Daoy (cell line): ENCODE results near the gene PTPRS. TPM values are rescaled to one million over a fixed set of nuclear protein-coding genes. Genes with fewer than 3 reads are reported as not detected.
A peak's percentile ranks its signal among the peaks of the same experiment; 100 is the strongest.
"Not testable (repeated sequence)": the region's sequence is repeated elsewhere in the genome, so short reads cannot be mapped to it uniquely, and the experiment has no call there.

ENCODE experiments used
- DNase-seq: peaks from one replicate; pipeline ENCODE4 v3.0.0-alpha.2; 2015; ENCODE audit warnings: low read depth
- total RNA-seq: library from RNA; depleted of rRNA; stranded (reverse); fragments of >200 nt; shearing (Covaris generic); gene quantifications from 2 replicates; pipeline ENCODE4 v1.2.3, GENCODE V29; 2014; rRNA removed

The PTPRS gene
- total RNA-seq: 38.9 and 43.9 TPM in 2 replicates

DNA sequence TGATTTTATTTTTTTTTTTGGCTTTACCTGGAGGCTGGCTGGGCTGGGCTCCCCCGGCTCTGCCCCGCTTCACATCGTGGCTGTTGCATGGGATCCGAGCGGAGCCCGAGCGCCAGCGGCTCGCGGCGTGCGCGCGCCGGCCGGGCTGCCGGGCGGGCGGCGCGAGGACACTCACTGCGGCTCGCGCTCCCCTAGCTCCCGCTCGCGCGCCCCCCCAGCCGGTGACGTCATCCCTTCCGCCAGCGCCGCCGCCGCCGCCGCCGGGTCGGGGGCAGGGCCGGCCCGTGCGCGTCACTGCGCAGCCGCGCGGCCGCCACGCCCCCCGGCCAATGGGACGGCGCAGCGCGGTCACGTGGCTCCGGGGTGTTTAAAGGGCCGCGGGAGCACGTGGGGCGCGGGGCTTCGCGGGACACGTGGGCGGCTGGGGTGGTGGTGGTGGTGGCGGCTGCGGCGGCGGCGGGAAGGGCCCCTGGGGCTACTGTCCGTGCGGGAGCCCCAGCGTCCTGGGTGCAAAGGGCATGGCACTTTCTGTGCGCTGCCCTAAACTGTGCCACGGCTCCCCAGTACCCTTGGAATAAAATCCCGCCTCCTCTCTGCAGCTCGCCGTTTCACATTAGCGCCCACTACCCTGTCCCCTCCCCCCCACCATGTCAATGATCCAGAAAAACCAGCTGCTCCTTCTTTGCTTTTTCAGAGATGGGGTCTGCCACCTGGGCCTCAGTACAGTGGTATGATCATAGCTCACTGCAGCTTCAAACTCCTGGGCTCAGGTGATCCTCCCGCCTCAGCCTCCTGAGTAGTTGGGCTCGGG, at the start of gene PTPRS:
Gene PTPRS (minus strand): TSS at position 176 of the 811 bp plus-strand sequence. CDS start 54,672 bp downstream, outside the sequence.
- peak; percentile 96 for DNase-seq

DNA sequence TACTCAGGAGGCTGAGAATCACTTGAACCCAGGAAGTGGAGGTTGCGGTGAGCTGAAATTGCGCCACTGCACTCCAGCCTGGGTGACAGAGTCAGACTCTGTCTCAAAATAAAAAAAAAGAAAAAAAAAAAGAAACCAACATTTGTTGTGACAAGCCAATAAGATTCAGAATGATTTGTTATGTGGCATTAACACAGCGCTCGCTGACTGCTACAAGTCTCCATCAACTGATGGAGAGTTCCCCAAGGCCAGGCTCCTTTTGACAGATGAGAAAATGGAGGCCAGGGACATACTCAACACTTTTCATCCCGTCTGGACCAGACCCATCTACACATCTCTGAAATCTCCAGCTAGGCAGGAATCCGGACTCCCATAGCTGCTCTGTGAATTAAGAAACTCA, 48.7 kb upstream of the PTPRS start:
- no peak for DNase-seq

DNA sequence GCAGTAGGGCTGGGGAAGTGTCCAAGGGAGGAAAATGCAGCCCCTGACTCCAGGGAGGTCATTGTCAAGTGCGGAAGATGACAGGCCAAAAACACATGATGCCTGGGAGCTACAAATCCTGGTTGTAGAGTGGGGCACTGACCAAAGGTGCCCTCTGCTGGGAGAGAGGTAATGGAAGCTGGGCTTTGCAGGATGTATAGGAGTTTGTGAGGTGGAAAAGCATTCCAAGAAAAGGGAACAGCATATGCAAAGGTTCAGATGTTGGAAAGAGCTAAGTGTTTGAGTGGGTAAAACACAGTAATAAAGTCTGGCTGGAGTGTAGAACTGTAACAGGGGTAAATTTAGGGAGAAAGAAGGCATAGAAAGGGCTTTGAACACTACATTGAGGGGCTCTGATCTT, 46.9 kb upstream of the PTPRS start:
- no peak for DNase-seq

DNA sequence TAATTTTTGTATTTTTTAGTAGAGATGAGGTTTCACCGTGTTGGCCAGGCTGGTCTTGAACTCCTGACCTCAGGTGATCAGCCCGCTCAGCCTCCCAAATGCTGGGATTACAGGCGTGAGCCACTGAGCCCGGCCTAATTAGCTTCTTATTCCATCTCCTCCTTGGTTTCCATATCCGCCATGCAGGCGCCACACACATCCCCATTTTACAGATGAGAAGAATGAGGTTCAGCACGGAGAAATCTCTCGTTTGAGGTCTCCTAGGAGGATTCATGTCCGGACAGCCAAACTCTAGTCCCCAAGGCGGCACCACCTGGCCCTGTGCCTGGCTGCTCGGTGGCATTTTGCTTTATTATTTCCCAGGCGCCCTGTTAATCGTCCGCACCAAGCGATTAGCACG, 46.2 kb upstream of the PTPRS start:
- DNase-seq: no peak

DNA sequence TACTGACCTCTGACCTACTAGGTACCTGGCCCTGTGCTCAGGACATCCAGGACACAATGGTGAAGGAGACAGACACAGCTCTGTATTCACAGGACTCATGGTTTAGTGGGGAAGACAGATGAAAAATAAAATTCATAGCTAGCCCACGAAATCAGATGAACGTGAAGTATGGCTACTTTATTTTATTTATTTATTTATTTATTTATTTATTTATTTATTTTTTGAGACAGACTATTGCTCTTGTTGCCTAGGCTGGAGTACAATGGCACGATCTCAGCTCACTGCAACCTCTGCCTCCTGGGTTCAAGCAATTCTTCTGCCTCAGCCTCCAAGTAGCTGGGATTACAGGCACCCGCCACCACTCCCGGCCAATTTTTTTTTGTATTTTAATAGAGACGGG, 40.6 kb upstream of the PTPRS start:
- not testable (repeated sequence) for DNase-seq

DNA sequence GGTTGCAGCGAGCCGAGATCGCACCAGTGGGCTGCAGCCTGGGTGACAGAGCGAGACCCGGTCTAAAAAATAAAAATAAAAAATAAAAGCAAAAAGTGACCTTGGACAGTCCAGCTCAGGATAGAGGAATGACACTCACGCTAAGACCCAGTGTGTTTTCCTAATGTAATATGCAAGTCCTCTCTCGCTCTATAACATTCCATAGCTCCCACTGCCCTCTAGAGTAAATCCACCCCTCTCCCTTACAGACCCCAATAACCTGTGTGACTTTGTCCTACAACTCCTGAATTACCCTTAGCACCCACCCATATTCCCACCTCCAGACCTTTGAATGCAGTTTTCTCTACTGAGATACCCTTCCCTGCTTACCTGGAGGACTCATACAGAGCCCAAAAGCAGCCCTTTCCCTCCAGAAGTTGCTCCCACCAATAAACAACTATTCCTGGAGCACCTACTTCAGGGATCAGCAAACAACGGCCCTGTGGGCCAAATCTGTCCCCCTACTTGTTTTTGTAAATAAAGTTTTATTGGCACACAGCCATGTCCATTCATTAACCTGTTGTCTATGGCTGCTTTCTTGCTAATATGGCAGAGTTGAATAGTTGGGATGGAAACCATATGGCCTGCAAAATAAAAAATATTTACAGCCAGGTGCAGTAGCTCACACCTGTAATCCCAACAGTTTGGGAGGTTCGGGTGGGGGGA, 39.8 kb upstream of the PTPRS start:
- DNase-seq: no peak

DNA sequence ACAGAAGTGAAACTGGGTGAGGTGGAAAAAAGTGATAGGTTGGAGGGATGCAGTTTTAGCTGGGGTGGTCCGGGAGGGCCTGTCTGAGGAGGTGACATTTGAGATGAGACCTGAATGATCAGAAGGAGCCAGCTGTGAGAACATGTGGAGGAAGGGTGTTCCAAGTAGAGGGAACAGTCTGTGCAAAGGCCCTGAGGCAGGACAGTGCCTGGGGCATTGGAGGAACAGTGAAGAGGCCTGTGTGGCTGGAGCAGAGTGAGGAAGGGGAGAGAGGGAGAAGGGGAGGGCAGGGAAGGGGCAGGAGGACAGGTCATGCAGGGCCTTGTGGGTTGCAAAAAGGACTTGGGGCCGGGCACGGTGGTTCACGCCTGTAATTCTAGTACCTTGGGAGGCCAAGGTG, 36.3 kb upstream of the PTPRS start:
- no peak for DNase-seq

DNA sequence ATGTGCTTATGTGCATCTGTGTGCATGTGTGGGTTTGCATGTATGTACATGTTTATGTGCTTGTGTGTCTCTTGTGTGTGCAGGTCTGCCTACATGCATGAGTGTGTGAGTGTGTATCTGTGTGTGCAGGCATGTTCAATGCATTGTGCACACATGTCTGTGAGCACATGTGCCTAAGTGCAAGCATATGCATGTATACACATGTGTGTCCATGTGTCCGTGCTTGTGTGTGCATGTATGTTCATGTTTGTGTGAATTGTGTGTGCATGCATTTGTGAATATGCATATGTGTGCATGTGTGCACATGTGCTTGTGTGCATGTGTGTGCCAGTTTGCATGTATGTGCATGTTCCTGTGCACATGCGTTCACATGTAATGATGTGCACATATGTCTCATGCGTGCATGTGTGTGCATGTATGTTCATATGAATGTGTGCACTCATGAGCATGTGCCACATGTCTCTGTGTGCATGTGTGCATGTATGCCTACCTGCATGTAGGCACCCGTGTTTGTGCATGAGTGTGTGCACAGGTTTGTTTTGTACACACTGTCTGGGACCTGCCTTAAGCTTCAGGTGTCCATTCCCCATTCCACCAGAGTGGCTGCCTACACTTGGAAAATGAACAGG, 32.1 kb upstream of the PTPRS start:
- DNase-seq: no peak

DNA sequence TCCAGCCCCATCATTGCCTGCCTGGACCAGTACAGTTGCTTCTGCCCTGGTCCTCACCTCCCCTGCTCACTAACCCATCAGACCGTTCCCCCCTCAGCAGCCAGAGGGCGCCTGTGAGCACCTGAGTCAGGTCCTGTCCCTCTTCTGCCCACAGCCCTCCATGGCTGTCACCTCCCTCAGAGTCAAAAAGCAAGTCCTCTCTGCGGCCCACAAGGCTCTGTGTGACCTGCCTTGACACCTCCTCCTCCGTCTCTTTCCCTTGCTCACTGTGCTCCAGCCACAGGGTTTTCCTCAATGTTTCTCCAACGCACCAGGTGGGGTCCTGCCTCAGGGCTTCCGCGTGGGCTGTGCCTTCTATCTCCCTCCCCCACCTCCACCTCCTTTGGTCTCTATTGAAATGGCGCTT, 29.4 kb upstream of the PTPRS start:
- DNase-seq: peak; percentile 66

DNA sequence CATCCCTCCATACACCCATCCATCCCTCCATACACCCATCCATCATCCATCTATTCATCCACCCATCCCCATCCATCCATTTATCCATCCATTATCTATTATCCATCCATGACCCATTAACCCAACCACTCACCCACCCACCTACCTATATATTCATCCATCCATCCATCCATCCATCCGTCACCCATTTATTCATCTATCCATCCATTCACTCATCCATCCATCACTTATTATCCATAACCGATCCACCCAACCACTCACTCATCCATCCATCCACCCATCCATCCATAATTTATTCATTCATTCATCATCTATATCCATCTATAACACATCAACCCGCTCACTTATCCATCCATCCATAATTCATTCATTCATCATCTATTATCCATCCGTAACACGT, 28.7 kb upstream of the PTPRS start:
- DNase-seq: no peak

DNA sequence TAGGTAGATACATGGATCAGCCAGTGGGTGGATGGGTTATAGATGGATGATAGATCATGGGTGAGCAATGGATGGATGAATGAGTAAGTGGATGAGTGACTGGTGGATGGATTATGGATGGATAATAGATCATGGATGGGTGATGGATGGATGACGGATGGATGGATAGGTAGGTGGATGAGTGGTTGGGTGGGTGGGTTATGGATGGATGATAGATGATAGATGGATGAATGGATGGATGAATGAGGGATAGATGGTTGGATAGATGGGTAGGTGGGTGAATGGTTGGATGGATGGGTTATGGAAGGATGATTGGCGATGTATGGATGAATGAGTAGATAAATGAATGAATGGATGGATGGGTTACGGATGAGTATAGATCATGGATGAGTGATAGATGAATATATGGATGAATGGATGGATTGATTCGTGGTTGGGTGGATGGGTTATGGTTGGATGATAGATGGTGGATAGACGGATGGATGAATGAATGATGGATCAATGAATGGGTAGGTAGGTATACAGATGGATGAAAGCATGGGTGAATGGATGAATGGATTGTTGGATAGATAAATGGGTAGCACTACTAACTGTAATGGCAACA, 27.0 kb upstream of the PTPRS start:
- DNase-seq: no peak

DNA sequence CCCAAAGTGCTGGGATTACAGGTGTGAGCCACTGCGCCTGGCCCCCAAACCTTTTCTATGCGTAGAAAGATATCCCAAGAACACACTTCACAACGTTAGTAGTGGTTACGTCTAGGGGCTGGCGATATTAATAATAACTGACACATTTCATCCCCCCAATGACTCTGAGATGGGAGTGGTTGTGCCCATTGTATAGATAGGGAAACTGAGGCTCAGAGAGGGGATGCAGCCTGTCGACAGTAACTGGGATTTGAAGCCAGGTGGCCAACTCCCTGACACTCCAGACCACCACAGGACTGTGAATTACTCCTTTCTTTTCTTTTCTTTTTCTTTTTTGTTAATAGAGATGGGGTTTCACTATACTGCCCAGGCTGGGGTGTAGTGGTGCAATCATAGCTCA, 25.3 kb upstream of the PTPRS start:
- no peak for DNase-seq

DNA sequence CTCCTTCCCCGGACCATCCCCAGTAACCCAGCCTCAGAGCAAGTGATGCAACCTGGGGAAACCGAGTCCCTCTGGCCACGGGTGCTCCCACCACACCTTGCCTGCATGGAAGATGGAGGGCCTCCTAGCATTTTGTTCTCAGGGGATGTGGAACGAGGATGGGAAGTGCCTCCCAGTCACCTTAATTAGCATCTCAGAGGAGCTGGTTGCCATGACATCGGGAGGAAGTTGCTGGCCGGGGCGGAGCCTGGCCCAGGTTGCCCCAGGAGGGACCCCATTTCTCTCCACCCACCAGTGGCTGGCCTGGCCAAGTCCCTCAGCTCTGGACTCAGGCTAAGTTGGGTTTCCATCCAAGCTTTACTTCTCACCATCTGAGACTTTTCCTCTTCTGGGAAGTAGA, 24.1 kb upstream of the PTPRS start:
- DNase-seq: no peak

DNA sequence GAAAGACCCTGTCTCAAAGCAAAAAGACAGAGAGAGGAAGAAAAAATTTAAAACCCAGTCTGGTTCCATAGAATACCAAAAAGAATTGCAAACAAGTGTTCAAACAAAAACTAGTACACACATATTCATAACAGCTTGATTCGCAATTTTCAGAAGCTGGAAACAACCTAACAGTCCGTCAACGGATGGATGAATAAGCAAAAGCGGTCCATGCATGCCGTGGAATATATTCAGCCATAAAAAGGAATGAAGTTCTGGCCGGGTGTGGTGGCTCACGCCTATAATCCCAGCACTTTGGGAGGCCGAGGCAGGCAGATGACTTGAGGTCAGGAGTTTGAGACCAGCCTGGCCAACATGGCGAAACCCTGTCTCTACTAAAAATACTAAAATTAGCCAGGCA, 21.2 kb upstream of the PTPRS start:
- DNase-seq: not testable (repeated sequence)

DNA sequence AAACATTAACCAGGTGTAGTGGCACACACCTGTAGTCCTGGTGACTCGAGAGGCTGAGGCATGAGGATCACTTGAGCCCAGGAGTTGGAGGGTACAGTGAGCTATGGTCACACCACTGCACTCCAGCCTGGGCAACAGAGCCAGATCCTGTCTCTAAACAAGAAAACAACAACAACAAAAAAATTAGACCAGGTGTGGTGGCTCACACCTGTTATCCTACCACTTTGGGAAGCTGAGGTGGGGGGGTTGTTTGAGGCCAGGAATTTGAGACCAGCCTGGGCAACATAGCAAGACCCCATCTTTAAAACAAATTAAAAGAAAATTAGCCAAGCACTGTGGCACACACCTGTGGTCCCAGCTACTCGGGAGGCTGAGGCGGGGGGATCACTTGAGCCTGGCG, 20.8 kb upstream of the PTPRS start:
- DNase-seq: no peak

DNA sequence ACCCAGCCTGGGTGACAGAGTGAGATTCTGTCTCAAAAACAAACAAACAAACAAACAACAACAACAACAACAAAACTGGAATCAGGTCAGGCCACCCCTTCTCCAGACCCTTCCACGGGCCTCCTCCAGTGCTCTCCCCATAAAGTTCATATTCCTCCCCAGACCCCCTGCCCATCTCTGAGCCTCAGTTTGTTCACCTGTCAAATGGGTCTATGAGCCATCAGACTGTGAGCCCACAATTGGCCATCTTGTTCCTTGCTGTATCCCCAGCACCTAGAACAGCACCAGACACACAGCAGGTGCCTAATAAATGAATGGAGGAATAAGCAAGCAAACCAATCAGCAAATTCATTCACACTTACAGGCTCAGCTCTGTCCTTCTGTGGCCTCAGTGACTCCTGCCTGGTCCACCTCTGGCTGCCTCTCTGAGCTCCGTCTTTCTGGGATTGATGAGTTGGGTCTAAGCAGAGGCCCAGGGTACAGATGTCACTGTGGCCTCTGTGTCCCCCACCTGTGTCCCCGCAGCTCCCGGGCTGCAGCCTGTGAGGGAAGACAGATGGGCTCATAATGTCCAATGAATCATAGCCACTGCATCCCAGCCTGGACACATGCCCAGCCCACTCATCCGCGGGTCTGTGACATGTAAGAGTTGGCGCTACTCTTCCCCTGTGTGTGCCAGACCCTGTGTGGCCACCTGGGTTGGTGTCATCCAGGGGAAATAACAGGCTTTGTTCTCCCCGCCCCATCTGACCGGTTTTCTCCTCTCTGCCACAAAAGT, 19.6 kb upstream of the PTPRS start:
- peak; percentile 81 for DNase-seq

DNA sequence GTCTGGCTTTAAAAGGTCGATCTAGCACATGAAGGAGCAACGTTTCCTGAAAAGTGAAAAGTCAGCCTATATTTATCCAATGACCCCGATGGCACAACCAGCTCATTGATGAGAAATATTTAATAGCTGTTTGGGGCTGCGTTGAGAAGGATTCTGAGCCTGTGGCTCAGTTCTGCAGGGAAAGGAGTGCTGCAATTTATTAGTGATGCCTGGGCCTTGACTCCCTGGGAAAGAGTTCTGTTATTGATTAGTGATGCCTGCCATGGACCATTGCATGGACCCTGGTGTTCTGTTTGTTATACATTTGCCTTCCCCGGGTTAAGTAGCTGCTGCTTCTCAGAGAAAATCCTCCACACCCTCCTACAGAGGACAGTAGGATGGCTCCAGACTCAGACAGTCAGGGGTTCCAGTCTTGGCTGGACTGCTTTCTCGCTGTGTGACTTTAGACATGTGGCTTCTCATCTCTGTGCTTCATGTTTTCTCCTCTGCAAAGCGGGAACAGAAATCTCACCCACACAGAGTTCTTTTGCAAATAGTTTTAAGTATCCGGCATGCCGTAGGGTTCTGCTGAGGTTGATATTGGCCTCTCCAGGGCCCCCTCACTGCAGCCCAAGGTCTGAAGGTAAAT, 17.7 kb upstream of the PTPRS start:
- DNase-seq: peak; percentile 34

DNA sequence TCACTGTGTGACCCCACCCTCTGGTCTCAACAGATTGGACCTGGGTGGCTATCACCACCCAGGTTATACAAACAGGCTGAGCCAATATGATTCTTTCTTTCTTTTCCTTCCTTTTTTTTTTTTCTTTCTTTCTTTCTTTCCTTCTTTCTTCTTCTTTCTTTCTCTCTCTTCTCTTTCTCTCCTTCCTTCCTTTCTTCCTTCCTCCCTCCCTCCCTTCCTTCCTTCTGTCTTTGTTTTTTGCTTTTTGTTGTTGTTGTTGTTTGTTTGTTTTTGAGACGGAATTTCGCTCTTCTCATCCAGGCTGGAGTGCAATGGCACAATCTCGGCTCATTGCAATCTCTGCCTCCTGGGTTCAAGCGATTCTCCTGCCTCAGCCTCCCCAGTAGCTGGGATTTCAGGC, 17.0 kb upstream of the PTPRS start:
- no peak for DNase-seq

DNA sequence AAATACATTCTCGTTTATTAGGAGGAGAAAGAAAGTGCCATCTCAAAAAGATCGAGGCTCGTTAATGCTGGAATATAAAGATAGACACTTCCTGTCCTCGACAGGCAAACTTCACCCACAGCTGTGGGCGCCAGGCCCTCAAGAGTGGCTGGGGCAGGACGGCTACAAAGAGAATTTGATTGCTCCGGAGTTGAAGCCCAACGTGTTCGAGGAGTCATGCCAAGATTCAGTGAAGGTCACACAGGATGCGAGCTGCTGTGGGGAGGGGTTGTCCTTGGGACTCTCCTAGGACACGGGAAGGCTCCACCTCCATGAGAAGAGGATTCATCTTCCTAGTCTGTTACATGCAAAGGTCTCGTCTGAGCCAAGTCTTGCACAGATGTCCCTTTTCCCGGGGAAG, 16.3 kb upstream of the PTPRS start:
- no peak for DNase-seq

DNA sequence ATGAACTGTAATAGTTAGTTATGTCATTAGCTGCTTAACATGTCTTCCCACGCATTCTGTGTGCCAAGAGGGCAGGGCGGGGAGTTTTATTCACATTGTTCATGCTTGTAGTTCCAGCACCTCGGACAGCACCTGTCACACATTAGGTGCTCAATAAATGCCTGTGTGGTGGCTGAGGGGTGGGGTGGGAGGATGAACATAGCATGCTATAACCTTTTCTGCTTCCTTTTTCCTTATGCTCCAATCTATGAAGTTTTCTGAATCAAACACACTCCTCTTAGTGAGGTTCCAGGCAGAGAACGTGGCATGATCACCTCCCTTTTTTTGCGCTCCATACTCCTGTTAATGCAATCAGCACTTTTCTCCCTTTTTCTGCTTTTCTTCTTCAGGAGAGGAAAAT, 15.8 kb upstream of the PTPRS start:
- peak; percentile 30 for DNase-seq

DNA sequence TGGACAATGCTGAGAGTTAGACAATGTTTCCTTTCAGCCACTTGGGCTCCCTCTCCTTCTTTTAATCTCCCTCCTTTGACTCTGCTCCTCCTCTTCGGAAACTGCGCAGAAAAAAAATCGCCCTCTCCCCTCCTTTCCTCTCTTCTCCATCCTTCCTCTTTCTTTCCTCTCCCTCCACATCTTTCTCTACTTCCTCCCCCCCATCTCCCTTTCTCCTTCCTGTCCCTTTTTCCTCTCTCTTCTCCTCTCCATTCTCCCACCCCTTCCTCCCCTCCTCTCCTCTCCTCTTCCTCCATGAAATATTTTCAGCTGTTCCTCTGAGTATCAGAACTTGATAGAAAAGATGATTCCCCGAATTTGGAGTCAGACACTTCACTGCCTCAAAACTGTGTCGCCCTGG, 15.1 kb upstream of the PTPRS start:
- no peak for DNase-seq
